ENCODE measurements around the gene ATP5F1D. TPM values are rescaled to one million over a fixed set of nuclear protein-coding genes. Genes with fewer than 3 reads are reported as not detected.
A peak's percentile ranks its signal among the peaks of the same experiment; 100 is the strongest.

Gene ATP5F1D
- total and polyA plus RNA-seq, 2 experiments from 2014 or later, result 139 to 396 TPM

DNA sequence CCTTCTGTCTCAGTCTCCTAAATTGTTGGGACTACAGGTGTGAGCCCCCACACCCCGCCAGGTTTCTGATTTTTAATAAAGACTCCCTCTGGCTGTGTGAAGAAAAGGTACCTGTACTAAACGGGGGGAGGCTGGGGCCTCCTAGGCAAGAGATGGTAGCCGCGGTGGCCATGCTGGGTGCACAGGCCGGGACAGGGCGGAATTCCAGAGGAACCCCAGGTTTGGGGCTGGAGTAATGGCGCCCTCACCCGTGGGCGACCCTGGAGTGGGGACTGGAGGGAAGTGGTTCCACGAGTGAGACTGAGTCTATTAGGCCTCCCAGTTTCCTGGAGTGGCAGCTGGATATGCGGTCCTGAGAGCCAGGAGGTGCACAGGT, 2.1 kb upstream of the ATP5F1D start:
- Mint-ChIP-seq H3K27ac (peak overlapping the region; percentile 74), H3K36me3 (ENCODE audit: low read depth) (no peaks in the 10 kb centered on the region), H3K27me3 (ENCODE audit: insufficient read depth, low read depth, poor library complexity) (peaks cover 8% of the 10 kb centered on the region), H3K4me3 (peak overlapping the region; percentile 79), H3K4me1 (peaks cover 17% of the 10 kb centered on the region), H3K9me3 (no peaks in the 10 kb centered on the region; the same call in 2 of the 3 replicates)
- H3F3A ChIP-seq (replicated peaks; ENCODE audit: low read depth), result peaks cover 37% of the 10 kb centered on the region
- 0 out of 2 replicates have a peak overlapping the region, but pooled peaks have one; percentile 32 for H3K27ac ChIP-seq (ENCODE audit: low read depth)
- H3K27me3 ChIP-seq (ENCODE audit: insufficient read depth), result no peaks in the 10 kb centered on the region
- peaks cover 7% of the 10 kb centered on the region for H3K79me2 ChIP-seq (replicated peaks; ENCODE audit: insufficient read depth)
- no peak for ATAC-seq
- H3K36me3 ChIP-seq (ENCODE audit: insufficient read depth), result no peaks in the 10 kb centered on the region
- H3K4me2 ChIP-seq, result peak overlapping the region; percentile 78; the same call in 1 of the 2 replicates
- no peak for DNase-seq (ENCODE audit: low spot score)
- peaks cover 3% of the 10 kb centered on the region; the same call in 1 of the 2 replicates for H4K20me1 ChIP-seq (replicated peaks; ENCODE audit: insufficient read depth)
- peak overlapping the region; percentile 68 for H3K4me3 ChIP-seq
- no peaks in the 10 kb centered on the region for H3K9me2 ChIP-seq (ENCODE audit: insufficient read depth)
- H2AFZ ChIP-seq, result no peak overlapping the region
- peaks cover 12% of the 10 kb centered on the region; the same call in 1 of the 2 replicates for H3K4me1 ChIP-seq (ENCODE audit: insufficient read depth)
- TF ChIP-seq NANOG (IDR thresholded peaks at IDR 0.05; ENCODE audit: borderline replicate concordance), result no peak
- no peak for TF ChIP-seq EZH2 (IDR thresholded peaks at IDR 0.05; ENCODE audit: low read depth, unreplicated experiment)
- TF ChIP-seq, protein P1, sequence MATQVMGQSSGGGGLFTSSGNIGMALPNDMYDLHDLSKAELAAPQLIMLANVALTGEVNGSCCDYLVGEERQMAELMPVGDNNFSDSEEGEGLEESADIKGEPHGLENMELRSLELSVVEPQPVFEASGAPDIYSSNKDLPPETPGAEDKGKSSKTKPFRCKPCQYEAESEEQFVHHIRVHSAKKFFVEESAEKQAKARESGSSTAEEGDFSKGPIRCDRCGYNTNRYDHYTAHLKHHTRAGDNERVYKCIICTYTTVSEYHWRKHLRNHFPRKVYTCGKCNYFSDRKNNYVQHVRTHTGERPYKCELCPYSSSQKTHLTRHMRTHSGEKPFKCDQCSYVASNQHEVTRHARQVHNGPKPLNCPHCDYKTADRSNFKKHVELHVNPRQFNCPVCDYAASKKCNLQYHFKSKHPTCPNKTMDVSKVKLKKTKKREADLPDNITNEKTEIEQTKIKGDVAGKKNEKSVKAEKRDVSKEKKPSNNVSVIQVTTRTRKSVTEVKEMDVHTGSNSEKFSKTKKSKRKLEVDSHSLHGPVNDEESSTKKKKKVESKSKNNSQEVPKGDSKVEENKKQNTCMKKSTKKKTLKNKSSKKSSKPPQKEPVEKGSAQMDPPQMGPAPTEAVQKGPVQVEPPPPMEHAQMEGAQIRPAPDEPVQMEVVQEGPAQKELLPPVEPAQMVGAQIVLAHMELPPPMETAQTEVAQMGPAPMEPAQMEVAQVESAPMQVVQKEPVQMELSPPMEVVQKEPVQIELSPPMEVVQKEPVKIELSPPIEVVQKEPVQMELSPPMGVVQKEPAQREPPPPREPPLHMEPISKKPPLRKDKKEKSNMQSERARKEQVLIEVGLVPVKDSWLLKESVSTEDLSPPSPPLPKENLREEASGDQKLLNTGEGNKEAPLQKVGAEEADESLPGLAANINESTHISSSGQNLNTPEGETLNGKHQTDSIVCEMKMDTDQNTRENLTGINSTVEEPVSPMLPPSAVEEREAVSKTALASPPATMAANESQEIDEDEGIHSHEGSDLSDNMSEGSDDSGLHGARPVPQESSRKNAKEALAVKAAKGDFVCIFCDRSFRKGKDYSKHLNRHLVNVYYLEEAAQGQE (IDR thresholded peaks at IDR 0.05; ENCODE audit: unreplicated experiment), result no peak
- TF ChIP-seq, protein P2, sequence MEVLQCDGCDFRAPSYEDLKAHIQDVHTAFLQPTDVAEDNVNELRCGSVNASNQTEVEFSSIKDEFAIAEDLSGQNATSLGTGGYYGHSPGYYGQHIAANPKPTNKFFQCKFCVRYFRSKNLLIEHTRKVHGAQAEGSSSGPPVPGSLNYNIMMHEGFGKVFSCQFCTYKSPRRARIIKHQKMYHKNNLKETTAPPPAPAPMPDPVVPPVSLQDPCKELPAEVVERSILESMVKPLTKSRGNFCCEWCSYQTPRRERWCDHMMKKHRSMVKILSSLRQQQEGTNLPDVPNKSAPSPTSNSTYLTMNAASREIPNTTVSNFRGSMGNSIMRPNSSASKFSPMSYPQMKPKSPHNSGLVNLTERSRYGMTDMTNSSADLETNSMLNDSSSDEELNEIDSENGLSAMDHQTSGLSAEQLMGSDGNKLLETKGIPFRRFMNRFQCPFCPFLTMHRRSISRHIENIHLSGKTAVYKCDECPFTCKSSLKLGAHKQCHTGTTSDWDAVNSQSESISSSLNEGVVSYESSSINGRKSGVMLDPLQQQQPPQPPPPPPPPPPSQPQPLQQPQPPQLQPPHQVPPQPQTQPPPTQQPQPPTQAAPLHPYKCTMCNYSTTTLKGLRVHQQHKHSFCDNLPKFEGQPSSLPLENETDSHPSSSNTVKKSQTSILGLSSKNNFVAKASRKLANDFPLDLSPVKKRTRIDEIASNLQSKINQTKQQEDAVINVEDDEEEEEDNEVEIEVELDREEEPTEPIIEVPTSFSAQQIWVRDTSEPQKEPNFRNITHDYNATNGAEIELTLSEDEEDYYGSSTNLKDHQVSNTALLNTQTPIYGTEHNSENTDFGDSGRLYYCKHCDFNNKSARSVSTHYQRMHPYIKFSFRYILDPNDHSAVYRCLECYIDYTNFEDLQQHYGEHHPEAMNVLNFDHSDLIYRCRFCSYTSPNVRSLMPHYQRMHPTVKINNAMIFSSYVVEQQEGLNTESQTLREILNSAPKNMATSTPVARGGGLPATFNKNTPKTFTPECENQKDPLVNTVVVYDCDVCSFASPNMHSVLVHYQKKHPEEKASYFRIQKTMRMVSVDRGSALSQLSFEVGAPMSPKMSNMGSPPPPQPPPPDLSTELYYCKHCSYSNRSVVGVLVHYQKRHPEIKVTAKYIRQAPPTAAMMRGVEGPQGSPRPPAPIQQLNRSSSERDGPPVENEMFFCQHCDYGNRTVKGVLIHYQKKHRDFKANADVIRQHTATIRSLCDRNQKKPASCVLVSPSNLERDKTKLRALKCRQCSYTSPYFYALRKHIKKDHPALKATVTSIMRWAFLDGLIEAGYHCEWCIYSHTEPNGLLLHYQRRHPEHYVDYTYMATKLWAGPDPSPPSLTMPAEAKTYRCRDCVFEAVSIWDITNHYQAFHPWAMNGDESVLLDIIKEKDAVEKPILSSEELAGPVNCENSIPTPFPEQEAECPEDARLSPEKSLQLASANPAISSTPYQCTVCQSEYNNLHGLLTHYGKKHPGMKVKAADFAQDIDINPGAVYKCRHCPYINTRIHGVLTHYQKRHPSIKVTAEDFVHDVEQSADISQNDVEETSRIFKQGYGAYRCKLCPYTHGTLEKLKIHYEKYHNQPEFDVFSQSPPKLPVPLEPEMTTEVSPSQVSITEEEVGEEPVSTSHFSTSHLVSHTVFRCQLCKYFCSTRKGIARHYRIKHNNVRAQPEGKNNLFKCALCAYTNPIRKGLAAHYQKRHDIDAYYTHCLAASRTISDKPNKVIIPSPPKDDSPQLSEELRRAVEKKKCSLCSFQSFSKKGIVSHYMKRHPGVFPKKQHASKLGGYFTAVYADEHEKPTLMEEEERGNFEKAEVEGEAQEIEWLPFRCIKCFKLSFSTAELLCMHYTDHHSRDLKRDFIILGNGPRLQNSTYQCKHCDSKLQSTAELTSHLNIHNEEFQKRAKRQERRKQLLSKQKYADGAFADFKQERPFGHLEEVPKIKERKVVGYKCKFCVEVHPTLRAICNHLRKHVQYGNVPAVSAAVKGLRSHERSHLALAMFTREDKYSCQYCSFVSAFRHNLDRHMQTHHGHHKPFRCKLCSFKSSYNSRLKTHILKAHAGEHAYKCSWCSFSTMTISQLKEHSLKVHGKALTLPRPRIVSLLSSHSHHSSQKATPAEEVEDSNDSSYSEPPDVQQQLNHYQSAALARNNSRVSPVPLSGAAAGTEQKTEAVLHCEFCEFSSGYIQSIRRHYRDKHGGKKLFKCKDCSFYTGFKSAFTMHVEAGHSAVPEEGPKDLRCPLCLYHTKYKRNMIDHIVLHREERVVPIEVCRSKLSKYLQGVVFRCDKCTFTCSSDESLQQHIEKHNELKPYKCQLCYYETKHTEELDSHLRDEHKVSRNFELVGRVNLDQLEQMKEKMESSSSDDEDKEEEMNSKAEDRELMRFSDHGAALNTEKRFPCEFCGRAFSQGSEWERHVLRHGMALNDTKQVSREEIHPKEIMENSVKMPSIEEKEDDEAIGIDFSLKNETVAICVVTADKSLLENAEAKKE (CRISPR knock-in tag; IDR thresholded peaks at IDR 0.05), result no peak
- no peak for TF ChIP-seq ZNF331 (CRISPR knock-in tag; IDR thresholded peaks at IDR 0.05; ENCODE audit: low read depth)
- no peak for TF ChIP-seq ZNF114 (CRISPR knock-in tag; IDR thresholded peaks at IDR 0.05)
- TF ChIP-seq CREB1 (CRISPR knock-in tag; IDR thresholded peaks at IDR 0.05; ENCODE audit: low read depth), result no peak
- no peak for TF ChIP-seq POLR2AphosphoS5 (IDR thresholded peaks at IDR 0.05; ENCODE audit: low read depth)
- TF ChIP-seq, protein P3, sequence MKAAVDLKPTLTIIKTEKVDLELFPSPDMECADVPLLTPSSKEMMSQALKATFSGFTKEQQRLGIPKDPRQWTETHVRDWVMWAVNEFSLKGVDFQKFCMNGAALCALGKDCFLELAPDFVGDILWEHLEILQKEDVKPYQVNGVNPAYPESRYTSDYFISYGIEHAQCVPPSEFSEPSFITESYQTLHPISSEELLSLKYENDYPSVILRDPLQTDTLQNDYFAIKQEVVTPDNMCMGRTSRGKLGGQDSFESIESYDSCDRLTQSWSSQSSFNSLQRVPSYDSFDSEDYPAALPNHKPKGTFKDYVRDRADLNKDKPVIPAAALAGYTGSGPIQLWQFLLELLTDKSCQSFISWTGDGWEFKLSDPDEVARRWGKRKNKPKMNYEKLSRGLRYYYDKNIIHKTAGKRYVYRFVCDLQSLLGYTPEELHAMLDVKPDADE (IDR thresholded peaks at IDR 0.05), result no peak
- TF ChIP-seq STAT1 (IDR thresholded peaks at IDR 0.05; ENCODE audit: unreplicated experiment), result no peak
- no peak for TF ChIP-seq EZH2phosphoT487 (IDR thresholded peaks at IDR 0.05; ENCODE audit: unreplicated experiment)
- TF ChIP-seq, protein P4, sequence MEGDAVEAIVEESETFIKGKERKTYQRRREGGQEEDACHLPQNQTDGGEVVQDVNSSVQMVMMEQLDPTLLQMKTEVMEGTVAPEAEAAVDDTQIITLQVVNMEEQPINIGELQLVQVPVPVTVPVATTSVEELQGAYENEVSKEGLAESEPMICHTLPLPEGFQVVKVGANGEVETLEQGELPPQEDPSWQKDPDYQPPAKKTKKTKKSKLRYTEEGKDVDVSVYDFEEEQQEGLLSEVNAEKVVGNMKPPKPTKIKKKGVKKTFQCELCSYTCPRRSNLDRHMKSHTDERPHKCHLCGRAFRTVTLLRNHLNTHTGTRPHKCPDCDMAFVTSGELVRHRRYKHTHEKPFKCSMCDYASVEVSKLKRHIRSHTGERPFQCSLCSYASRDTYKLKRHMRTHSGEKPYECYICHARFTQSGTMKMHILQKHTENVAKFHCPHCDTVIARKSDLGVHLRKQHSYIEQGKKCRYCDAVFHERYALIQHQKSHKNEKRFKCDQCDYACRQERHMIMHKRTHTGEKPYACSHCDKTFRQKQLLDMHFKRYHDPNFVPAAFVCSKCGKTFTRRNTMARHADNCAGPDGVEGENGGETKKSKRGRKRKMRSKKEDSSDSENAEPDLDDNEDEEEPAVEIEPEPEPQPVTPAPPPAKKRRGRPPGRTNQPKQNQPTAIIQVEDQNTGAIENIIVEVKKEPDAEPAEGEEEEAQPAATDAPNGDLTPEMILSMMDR (conservative IDR thresholded peaks at IDR 0.05; ENCODE audit: low read depth in 2 of 2), result no peak
- no peak for TF ChIP-seq JUNB (IDR thresholded peaks at IDR 0.05; ENCODE audit: unreplicated experiment)

Data from GM23338 (cell line).